SH-SY5Y (cell line): ENCODE results near the gene GAPVD1.

Experiments used
- GATA2 ChIP-seq: IDR thresholded peaks from 2 replicates; pipeline ENCODE4 v1.6.1; 2011; ENCODE audit warnings: mild to moderate bottlenecking, low read depth, low read length
- GATA3 ChIP-seq: IDR thresholded peaks from 2 replicates; pipeline ENCODE4 v1.6.1; 2011; ENCODE audit warnings: low read depth, mild to moderate bottlenecking, low read length, moderate library complexity

- TF ChIP-seq GATA3 (no peak), GATA2 (no peak)
Observed at GRCh38 chr9:125409217-125409636, 147.6 kb downstream of the GAPVD1 start.
